Endothelial cell of umbilical vein (primary cell): ENCODE data around the gene LRG1. TPM values are rescaled to one million over a fixed set of nuclear protein-coding genes. Genes with fewer than 3 reads are reported as not detected.

Source experiments
- BruUV-seq: library from RNA; stranded (reverse); fragments of 400-500 nt; replicated peaks from 2 replicates; lab custom pipeline; 2021; lab: Mats Ljungman, UMichigan
- CTCF ChIA-PET: fragments of 300-600, 350-600 bp; sonication (Branson Sonifier 250); formaldehyde crosslinking; loops from one replicate; lab custom pipeline; 2021; ENCODE audit warnings: antibody characterized with exemption, inconsistent platforms; lab: Charles Lee
- POLR2A ChIA-PET: fragments of 300-600, 350-600 bp; sonication (Branson Sonifier 250); formaldehyde crosslinking; loops from one replicate; lab custom pipeline; 2021; ENCODE audit warnings: antibody characterized with exemption, inconsistent platforms; lab: Charles Lee
- DNase-seq: peaks from one replicate; pipeline ENCODE4 v3.0.0-alpha.2; 2011; ENCODE audit warnings: low read depth, low spot score
- FAIRE-seq: peaks from 2 replicates; lab custom pipeline; 2011; peaks lifted over from hg19 to GRCh38; lab: Jason Lieb, UNC
- H2AFZ ChIP-seq: 2 replicates; pipeline ENCODE4 v1.6.0; 2012; ENCODE audit warnings: low read depth, low read length, control low read depth, inconsistent platforms
- H3K27ac ChIP-seq: 2 replicates; pipeline ENCODE4 v1.5.1; 2011; ENCODE audit warnings: low read depth, mild to moderate bottlenecking, control low read depth, low read length, moderate library complexity; ENCODE audit not compliant: insufficient read depth
- H3K27me3 ChIP-seq, 2 experiments: 2 replicates each; pipeline versions ENCODE4 v1.6.0 to v1.6.1; 2011; ENCODE audit warnings: low read length in 2 of 2, mixed read lengths in 1 of 2; ENCODE audit not compliant: control insufficient read depth in 2 of 2, insufficient read depth in 2 of 2
- H3K36me3 ChIP-seq, 2 experiments: 2 replicates in 1 of 2; 3 replicates in 1 of 2; pipeline ENCODE4 v1.5.1; 2011; ENCODE audit warnings: low read length in 2 of 2, mild to moderate bottlenecking in 1 of 2, moderate library complexity in 1 of 2; ENCODE audit not compliant: control insufficient read depth in 2 of 2, insufficient read depth in 2 of 2; ENCODE audit errors: extremely low read depth in 1 of 2
- H3K4me1 ChIP-seq: 3 replicates; pipeline ENCODE4 v1.5.1; 2011; ENCODE audit warnings: mild to moderate bottlenecking, low read length; ENCODE audit not compliant: control insufficient read depth, insufficient read depth; ENCODE audit errors: extremely low read depth
- H3K4me2 ChIP-seq: 2 replicates; pipeline ENCODE4 v1.6.1; 2011; ENCODE audit warnings: low read length, control low read depth, mixed read lengths; ENCODE audit not compliant: insufficient read depth
- H3K4me3 ChIP-seq, 3 experiments: fragments of 200-600 bp in 1 of 3; sonication (generic), shearing (Covaris generic) in 1 of 3; replicated peaks in 1 of 3; 2 replicates each; pipeline ENCODE4 v1.5.1; 2011 to 2016; ENCODE audit warnings: control low read depth in 3 of 3, low read length in 3 of 3, mild to moderate bottlenecking in 2 of 3, inconsistent platforms in 1 of 3, low read depth in 1 of 3, moderate library complexity in 1 of 3; ENCODE audit not compliant: insufficient read depth in 1 of 3
- H3K79me2 ChIP-seq: 2 replicates; pipeline ENCODE4 v1.6.0; 2012; ENCODE audit warnings: low read length, inconsistent platforms; ENCODE audit not compliant: control insufficient read depth, insufficient read depth
- H3K9ac ChIP-seq: replicated peaks from 2 replicates; pipeline ENCODE3; 2011; ENCODE audit warnings: low read length, control low read depth; ENCODE audit not compliant: insufficient read depth; ENCODE audit errors: extremely low read depth
- H3K9me1 ChIP-seq: replicated peaks from 3 replicates; pipeline ENCODE4 v1.6.0; 2011; ENCODE audit warnings: mild to moderate bottlenecking, low read length; ENCODE audit not compliant: control insufficient read depth, insufficient read depth; ENCODE audit errors: extremely low read depth
- H3K9me3 ChIP-seq: replicated peaks from 2 replicates; pipeline ENCODE4 v1.5.1; 2012; ENCODE audit warnings: low read length, inconsistent platforms; ENCODE audit not compliant: control insufficient read depth, insufficient read depth
- H4K20me1 ChIP-seq: replicated peaks from 2 replicates; pipeline ENCODE3; 2011; ENCODE audit warnings: mild to moderate bottlenecking, low read length; ENCODE audit not compliant: control insufficient read depth, insufficient read depth; ENCODE audit errors: extremely low read depth
- EZH2 ChIP-seq: IDR thresholded peaks from 2 replicates; pipeline ENCODE4 v1.6.1; 2012; ENCODE audit warnings: borderline replicate concordance, low read depth, mild to moderate bottlenecking, moderate library complexity, low read length, inconsistent platforms; ENCODE audit not compliant: severe bottlenecking
- FOS ChIP-seq: IDR thresholded peaks from 2 replicates; pipeline ENCODE4 v1.6.1; 2011; ENCODE audit warnings: mild to moderate bottlenecking, low read length, moderate library complexity, borderline replicate concordance; ENCODE audit not compliant: insufficient read depth
- GATA2 ChIP-seq: IDR thresholded peaks from 2 replicates; pipeline ENCODE4 v1.7.0; 2011; ENCODE audit warnings: low read depth, mild to moderate bottlenecking, moderate library complexity, mixed read lengths, low read length; ENCODE audit not compliant: insufficient read length, insufficient read depth
- JUN ChIP-seq: IDR thresholded peaks from 2 replicates; pipeline ENCODE4 v1.6.1; 2011; ENCODE audit warnings: borderline replicate concordance, low read depth; ENCODE audit not compliant: insufficient read length, insufficient read depth
- MYC ChIP-seq: IDR thresholded peaks from one replicate; pipeline ENCODE4 v1.6.1; 2011; ENCODE audit warnings: mild to moderate bottlenecking, low read depth, low read length
- POLR2A ChIP-seq: IDR thresholded peaks from 2 replicates; pipeline ENCODE4 v1.6.1; 2012; ENCODE audit warnings: low read depth, mild to moderate bottlenecking, control low read depth, low read length
- POLR2AphosphoS5 ChIP-seq: IDR thresholded peaks from 2 replicates; pipeline ENCODE4 v1.6.1; 2012; ENCODE audit warnings: low read depth, mild to moderate bottlenecking, control low read depth, low read length, moderate library complexity; ENCODE audit not compliant: insufficient read depth
- dilution Hi-C: fragments of 300-500 bp; cut with MboI; formaldehyde crosslinking; loops from one replicate; pipeline ENCODE4 v1.15.0; 2019; ENCODE audit warnings: low sequenced_read_pairs; ENCODE audit not compliant: extremely low pct_ligation_motif_present
- intact Hi-C: fragments of 100-400 bp; cut with micrococcal nuclease; formaldehyde crosslinking; loops from one replicate; pipeline ENCODE4 v1.10.0; 2022
- polyA plus RNA-seq, 4 experiments: library from polyadenylated mRNA; depleted of rRNA in 3 of 4; stranded (reverse) in 3 of 4; unstranded in 1 of 4; fragments of >200 nt; gene quantifications; 2 replicates each; pipeline versions ENCODE4 v1.2.1 to v1.2.3, GENCODE V29; 2011 to 2012; ENCODE audit warnings: missing spikeins in 1 of 4
- total RNA-seq: library from RNA; stranded (reverse); gene quantifications from 2 replicates; pipeline ENCODE4 v1.2.3, GENCODE V29; 2021
- TF ChIP-seq, protein P1 (sequence below): IDR thresholded peaks from 2 replicates; pipeline ENCODE4 v1.6.1; 2011; ENCODE audit not compliant: insufficient read depth, insufficient read length
- TF ChIP-seq, protein P2 (sequence below), 2 donors: IDR thresholded peaks; 1 replicate in 1 of 2; 2 replicates in 1 of 2; pipeline ENCODE4 v1.5.1; 2011; ENCODE audit warnings: low read length in 2 of 2, mild to moderate bottlenecking in 2 of 2, moderate library complexity in 2 of 2, control low read depth in 1 of 2, inconsistent platforms in 1 of 2, low read depth in 1 of 2; ENCODE audit not compliant: insufficient read depth in 1 of 2; ENCODE audit errors: extremely low read depth in 1 of 2

The LRG1 gene
- total and polyA plus RNA-seq, 2 donors (not counting 3 experiments of a cell fraction or from before 2014, with no cell fraction given) = 0.21 to 0.31 TPM

DNA sequence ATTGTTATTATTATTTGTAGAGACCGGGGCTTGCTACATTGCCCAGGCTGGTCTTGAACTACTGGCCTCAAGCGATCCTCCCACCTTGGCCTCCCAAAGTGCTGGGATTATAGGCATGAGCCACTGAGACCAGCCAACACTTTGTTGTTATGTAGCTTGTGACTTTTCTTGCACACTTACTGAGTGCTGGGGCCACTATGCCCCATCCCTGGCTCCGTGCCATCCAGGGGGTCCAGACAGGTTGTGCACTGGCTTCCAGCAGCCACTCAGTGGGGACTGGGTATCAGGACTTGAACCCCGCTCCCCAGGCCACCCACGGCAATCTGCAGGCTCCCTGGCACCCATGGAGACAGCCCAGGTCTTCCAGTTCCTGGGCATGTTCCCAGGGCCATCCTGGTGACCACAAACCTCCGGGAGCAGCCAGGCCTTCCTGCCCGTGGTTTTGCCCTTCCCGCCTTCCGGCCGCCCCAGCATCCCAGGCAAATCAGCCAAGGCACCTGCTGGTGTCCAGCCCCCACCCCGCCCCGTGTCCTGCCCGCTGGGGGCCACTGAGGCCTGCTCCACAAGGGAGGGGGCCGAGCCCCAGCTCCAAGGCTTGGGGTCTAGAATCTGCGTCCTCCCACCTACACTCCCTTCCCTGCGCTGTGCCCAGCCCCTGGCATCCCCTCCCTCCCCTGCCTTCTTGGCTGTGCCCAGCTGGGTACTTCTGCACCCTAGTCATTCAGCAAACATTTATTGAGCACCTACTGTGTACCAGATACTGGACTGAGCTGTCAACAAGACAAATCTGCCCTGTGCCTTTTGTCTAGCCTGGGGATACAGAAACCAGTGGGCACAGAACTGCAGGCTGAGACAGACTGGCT lies 43.4 kb upstream of the LRG1 start:
- H3K4me3 ChIP-seq = no peak overlapping the region
- ChIA-PET POLR2A (no interaction called here), CTCF (interaction anchor here (0.7 to 1.4 kb wide), 4 partner anchors 10 to 51 kb away, joined by 3 to 5 read pairs (median 3); no protein-coding TSS in a partner anchor)
- DNase-seq (no peak), FAIRE-seq (no peak)
- H3K9me1 ChIP-seq = no peaks in the 10 kb centered on the region
- H3K27ac ChIP-seq = no peak overlapping the region
- TF ChIP-seq POLR2AphosphoS5 (no peak), MYC (no peak), EZH2 (no peak), FOS (no peak), POLR2A (no peak), GATA2 (no peak), JUN (no peak)
- TF ChIP-seq, protein P1, sequence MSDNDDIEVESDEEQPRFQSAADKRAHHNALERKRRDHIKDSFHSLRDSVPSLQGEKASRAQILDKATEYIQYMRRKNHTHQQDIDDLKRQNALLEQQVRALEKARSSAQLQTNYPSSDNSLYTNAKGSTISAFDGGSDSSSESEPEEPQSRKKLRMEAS = no peak
- TF ChIP-seq, protein P2, sequence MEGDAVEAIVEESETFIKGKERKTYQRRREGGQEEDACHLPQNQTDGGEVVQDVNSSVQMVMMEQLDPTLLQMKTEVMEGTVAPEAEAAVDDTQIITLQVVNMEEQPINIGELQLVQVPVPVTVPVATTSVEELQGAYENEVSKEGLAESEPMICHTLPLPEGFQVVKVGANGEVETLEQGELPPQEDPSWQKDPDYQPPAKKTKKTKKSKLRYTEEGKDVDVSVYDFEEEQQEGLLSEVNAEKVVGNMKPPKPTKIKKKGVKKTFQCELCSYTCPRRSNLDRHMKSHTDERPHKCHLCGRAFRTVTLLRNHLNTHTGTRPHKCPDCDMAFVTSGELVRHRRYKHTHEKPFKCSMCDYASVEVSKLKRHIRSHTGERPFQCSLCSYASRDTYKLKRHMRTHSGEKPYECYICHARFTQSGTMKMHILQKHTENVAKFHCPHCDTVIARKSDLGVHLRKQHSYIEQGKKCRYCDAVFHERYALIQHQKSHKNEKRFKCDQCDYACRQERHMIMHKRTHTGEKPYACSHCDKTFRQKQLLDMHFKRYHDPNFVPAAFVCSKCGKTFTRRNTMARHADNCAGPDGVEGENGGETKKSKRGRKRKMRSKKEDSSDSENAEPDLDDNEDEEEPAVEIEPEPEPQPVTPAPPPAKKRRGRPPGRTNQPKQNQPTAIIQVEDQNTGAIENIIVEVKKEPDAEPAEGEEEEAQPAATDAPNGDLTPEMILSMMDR (IDR thresholded peaks at IDR 0.05; ENCODE audit: extremely low read depth in 1 of 2, insufficient read depth in 1 of 2, low read depth in 1 of 2, low read length in 2 of 2) = no peak
- no peak overlapping the region for H3K4me2 ChIP-seq
- no peak overlapping the region for H2AFZ ChIP-seq
- no peaks in the 10 kb centered on the region for H3K27me3 ChIP-seq
- no peaks in the 10 kb centered on the region for H3K9me3 ChIP-seq
- no peak overlapping the region for H3K9ac ChIP-seq
- dilution Hi-C loops (no loop called here), intact Hi-C loops (no loop called here)
- no TSS peak for BruUV-seq
- H3K36me3 ChIP-seq = no peaks in the 10 kb centered on the region
- no peaks in the 10 kb centered on the region for H3K79me2 ChIP-seq
- peaks cover 20% of the 10 kb centered on the region for H3K4me1 ChIP-seq
- no peaks in the 10 kb centered on the region for H4K20me1 ChIP-seq
